Endothelial cell of umbilical vein (primary cell): ENCODE data around the gene CHID1. TPM values are rescaled to one million over a fixed set of nuclear protein-coding genes. Genes with fewer than 3 reads are reported as not detected.

Experiments used
- BruUV-seq: library from RNA; stranded (reverse); fragments of 400-500 nt; replicated peaks from 2 replicates; lab custom pipeline; 2021; lab: Mats Ljungman, UMichigan
- CTCF ChIA-PET: fragments of 300-600, 350-600 bp; sonication (Branson Sonifier 250); formaldehyde crosslinking; loops from one replicate; lab custom pipeline; 2021; ENCODE audit warnings: antibody characterized with exemption, inconsistent platforms; lab: Charles Lee
- POLR2A ChIA-PET: fragments of 300-600, 350-600 bp; sonication (Branson Sonifier 250); formaldehyde crosslinking; loops from one replicate; lab custom pipeline; 2021; ENCODE audit warnings: antibody characterized with exemption, inconsistent platforms; lab: Charles Lee
- DNase-seq: peaks from one replicate; pipeline ENCODE4 v3.0.0-alpha.2; 2011; ENCODE audit warnings: low read depth, low spot score
- FAIRE-seq: peaks from 2 replicates; lab custom pipeline; 2011; peaks lifted over from hg19 to GRCh38; lab: Jason Lieb, UNC
- H2AFZ ChIP-seq: 2 replicates; pipeline ENCODE4 v1.6.0; 2012; ENCODE audit warnings: low read depth, low read length, control low read depth, inconsistent platforms
- H3K27ac ChIP-seq: 2 replicates; pipeline ENCODE4 v1.5.1; 2011; ENCODE audit warnings: low read depth, mild to moderate bottlenecking, control low read depth, low read length, moderate library complexity; ENCODE audit not compliant: insufficient read depth
- H3K27me3 ChIP-seq, 2 experiments: 2 replicates each; pipeline versions ENCODE4 v1.6.0 to v1.6.1; 2011; ENCODE audit warnings: low read length in 2 of 2, mixed read lengths in 1 of 2; ENCODE audit not compliant: control insufficient read depth in 2 of 2, insufficient read depth in 2 of 2
- H3K36me3 ChIP-seq, 2 experiments: 2 replicates in 1 of 2; 3 replicates in 1 of 2; pipeline ENCODE4 v1.5.1; 2011; ENCODE audit warnings: low read length in 2 of 2, mild to moderate bottlenecking in 1 of 2, moderate library complexity in 1 of 2; ENCODE audit not compliant: control insufficient read depth in 2 of 2, insufficient read depth in 2 of 2; ENCODE audit errors: extremely low read depth in 1 of 2
- H3K4me1 ChIP-seq: 3 replicates; pipeline ENCODE4 v1.5.1; 2011; ENCODE audit warnings: mild to moderate bottlenecking, low read length; ENCODE audit not compliant: control insufficient read depth, insufficient read depth; ENCODE audit errors: extremely low read depth
- H3K4me2 ChIP-seq: 2 replicates; pipeline ENCODE4 v1.6.1; 2011; ENCODE audit warnings: low read length, control low read depth, mixed read lengths; ENCODE audit not compliant: insufficient read depth
- H3K4me3 ChIP-seq, 3 experiments: fragments of 200-600 bp in 1 of 3; sonication (generic), shearing (Covaris generic) in 1 of 3; replicated peaks in 1 of 3; 2 replicates each; pipeline ENCODE4 v1.5.1; 2011 to 2016; ENCODE audit warnings: control low read depth in 3 of 3, low read length in 3 of 3, mild to moderate bottlenecking in 2 of 3, inconsistent platforms in 1 of 3, low read depth in 1 of 3, moderate library complexity in 1 of 3; ENCODE audit not compliant: insufficient read depth in 1 of 3
- H3K79me2 ChIP-seq: 2 replicates; pipeline ENCODE4 v1.6.0; 2012; ENCODE audit warnings: low read length, inconsistent platforms; ENCODE audit not compliant: control insufficient read depth, insufficient read depth
- H3K9ac ChIP-seq: replicated peaks from 2 replicates; pipeline ENCODE3; 2011; ENCODE audit warnings: low read length, control low read depth; ENCODE audit not compliant: insufficient read depth; ENCODE audit errors: extremely low read depth
- H3K9me1 ChIP-seq: replicated peaks from 3 replicates; pipeline ENCODE4 v1.6.0; 2011; ENCODE audit warnings: mild to moderate bottlenecking, low read length; ENCODE audit not compliant: control insufficient read depth, insufficient read depth; ENCODE audit errors: extremely low read depth
- H3K9me3 ChIP-seq: replicated peaks from 2 replicates; pipeline ENCODE4 v1.5.1; 2012; ENCODE audit warnings: low read length, inconsistent platforms; ENCODE audit not compliant: control insufficient read depth, insufficient read depth
- H4K20me1 ChIP-seq: replicated peaks from 2 replicates; pipeline ENCODE3; 2011; ENCODE audit warnings: mild to moderate bottlenecking, low read length; ENCODE audit not compliant: control insufficient read depth, insufficient read depth; ENCODE audit errors: extremely low read depth
- EZH2 ChIP-seq: IDR thresholded peaks from 2 replicates; pipeline ENCODE4 v1.6.1; 2012; ENCODE audit warnings: borderline replicate concordance, low read depth, mild to moderate bottlenecking, moderate library complexity, low read length, inconsistent platforms; ENCODE audit not compliant: severe bottlenecking
- FOS ChIP-seq: IDR thresholded peaks from 2 replicates; pipeline ENCODE4 v1.6.1; 2011; ENCODE audit warnings: mild to moderate bottlenecking, low read length, moderate library complexity, borderline replicate concordance; ENCODE audit not compliant: insufficient read depth
- GATA2 ChIP-seq: IDR thresholded peaks from 2 replicates; pipeline ENCODE4 v1.7.0; 2011; ENCODE audit warnings: low read depth, mild to moderate bottlenecking, moderate library complexity, mixed read lengths, low read length; ENCODE audit not compliant: insufficient read length, insufficient read depth
- JUN ChIP-seq: IDR thresholded peaks from 2 replicates; pipeline ENCODE4 v1.6.1; 2011; ENCODE audit warnings: borderline replicate concordance, low read depth; ENCODE audit not compliant: insufficient read length, insufficient read depth
- MYC ChIP-seq: IDR thresholded peaks from one replicate; pipeline ENCODE4 v1.6.1; 2011; ENCODE audit warnings: mild to moderate bottlenecking, low read depth, low read length
- POLR2A ChIP-seq: IDR thresholded peaks from 2 replicates; pipeline ENCODE4 v1.6.1; 2012; ENCODE audit warnings: low read depth, mild to moderate bottlenecking, control low read depth, low read length
- POLR2AphosphoS5 ChIP-seq: IDR thresholded peaks from 2 replicates; pipeline ENCODE4 v1.6.1; 2012; ENCODE audit warnings: low read depth, mild to moderate bottlenecking, control low read depth, low read length, moderate library complexity; ENCODE audit not compliant: insufficient read depth
- dilution Hi-C: fragments of 300-500 bp; cut with MboI; formaldehyde crosslinking; loops from one replicate; pipeline ENCODE4 v1.15.0; 2019; ENCODE audit warnings: low sequenced_read_pairs; ENCODE audit not compliant: extremely low pct_ligation_motif_present
- intact Hi-C: fragments of 100-400 bp; cut with micrococcal nuclease; formaldehyde crosslinking; loops from one replicate; pipeline ENCODE4 v1.10.0; 2022
- polyA plus RNA-seq, 4 experiments: library from polyadenylated mRNA; depleted of rRNA in 3 of 4; stranded (reverse) in 3 of 4; unstranded in 1 of 4; fragments of >200 nt; gene quantifications; 2 replicates each; pipeline versions ENCODE4 v1.2.1 to v1.2.3, GENCODE V29; 2011 to 2012; ENCODE audit warnings: missing spikeins in 1 of 4
- total RNA-seq: library from RNA; stranded (reverse); gene quantifications from 2 replicates; pipeline ENCODE4 v1.2.3, GENCODE V29; 2021
- TF ChIP-seq, protein P1 (sequence below): IDR thresholded peaks from 2 replicates; pipeline ENCODE4 v1.6.1; 2011; ENCODE audit not compliant: insufficient read depth, insufficient read length
- TF ChIP-seq, protein P2 (sequence below), 2 donors: IDR thresholded peaks; 1 replicate in 1 of 2; 2 replicates in 1 of 2; pipeline ENCODE4 v1.5.1; 2011; ENCODE audit warnings: low read length in 2 of 2, mild to moderate bottlenecking in 2 of 2, moderate library complexity in 2 of 2, control low read depth in 1 of 2, inconsistent platforms in 1 of 2, low read depth in 1 of 2; ENCODE audit not compliant: insufficient read depth in 1 of 2; ENCODE audit errors: extremely low read depth in 1 of 2

CHID1 gene
- total and polyA plus RNA-seq, 2 donors (not counting 3 experiments of a cell fraction or from before 2014, with no cell fraction given), result 89.8 to 107 TPM

DNA sequence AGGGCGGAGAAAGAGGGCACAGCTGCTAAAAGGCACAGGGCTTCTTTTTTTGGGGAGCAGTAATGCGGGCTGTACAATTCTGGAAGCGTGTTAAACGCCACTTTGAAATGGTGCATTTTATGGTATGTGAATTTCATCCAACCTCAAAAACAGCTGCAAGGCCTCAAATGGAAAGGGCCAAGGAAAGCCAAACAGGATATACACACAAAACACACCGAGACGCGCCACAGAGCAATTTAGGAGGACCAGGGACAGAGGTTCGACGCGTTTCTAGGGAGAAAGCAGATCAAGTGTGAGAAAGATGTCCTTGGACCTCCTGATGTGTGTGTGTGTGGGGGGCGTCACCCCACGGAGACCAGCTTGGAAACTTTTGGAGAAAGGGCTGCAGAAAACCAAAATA, 36.9 kb downstream of the CHID1 start:
- Histone ChIP-seq H3K4me3 (no peak overlapping the region), H3K79me2 (no peaks in the 10 kb centered on the region), H3K9ac (no peak overlapping the region), H3K9me3 (no peaks in the 10 kb centered on the region), H3K36me3 (no peaks in the 10 kb centered on the region), H3K9me1 (no peaks in the 10 kb centered on the region), H3K27ac (no peak overlapping the region), H3K4me1 (no peaks in the 10 kb centered on the region), H4K20me1 (no peaks in the 10 kb centered on the region), H2AFZ (no peak overlapping the region), H3K27me3 (no peaks in the 10 kb centered on the region), H3K4me2 (no peak overlapping the region)
- TF ChIP-seq EZH2 (no peak), FOS (no peak), POLR2A (no peak), MYC (no peak), GATA2 (no peak), POLR2AphosphoS5 (no peak), JUN (no peak)
- TF ChIP-seq, protein P1, sequence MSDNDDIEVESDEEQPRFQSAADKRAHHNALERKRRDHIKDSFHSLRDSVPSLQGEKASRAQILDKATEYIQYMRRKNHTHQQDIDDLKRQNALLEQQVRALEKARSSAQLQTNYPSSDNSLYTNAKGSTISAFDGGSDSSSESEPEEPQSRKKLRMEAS, result no peak
- TF ChIP-seq, protein P2, sequence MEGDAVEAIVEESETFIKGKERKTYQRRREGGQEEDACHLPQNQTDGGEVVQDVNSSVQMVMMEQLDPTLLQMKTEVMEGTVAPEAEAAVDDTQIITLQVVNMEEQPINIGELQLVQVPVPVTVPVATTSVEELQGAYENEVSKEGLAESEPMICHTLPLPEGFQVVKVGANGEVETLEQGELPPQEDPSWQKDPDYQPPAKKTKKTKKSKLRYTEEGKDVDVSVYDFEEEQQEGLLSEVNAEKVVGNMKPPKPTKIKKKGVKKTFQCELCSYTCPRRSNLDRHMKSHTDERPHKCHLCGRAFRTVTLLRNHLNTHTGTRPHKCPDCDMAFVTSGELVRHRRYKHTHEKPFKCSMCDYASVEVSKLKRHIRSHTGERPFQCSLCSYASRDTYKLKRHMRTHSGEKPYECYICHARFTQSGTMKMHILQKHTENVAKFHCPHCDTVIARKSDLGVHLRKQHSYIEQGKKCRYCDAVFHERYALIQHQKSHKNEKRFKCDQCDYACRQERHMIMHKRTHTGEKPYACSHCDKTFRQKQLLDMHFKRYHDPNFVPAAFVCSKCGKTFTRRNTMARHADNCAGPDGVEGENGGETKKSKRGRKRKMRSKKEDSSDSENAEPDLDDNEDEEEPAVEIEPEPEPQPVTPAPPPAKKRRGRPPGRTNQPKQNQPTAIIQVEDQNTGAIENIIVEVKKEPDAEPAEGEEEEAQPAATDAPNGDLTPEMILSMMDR (IDR thresholded peaks at IDR 0.05; ENCODE audit: extremely low read depth in 1 of 2, insufficient read depth in 1 of 2, low read depth in 1 of 2, low read length in 2 of 2), result no peak
- ChIA-PET POLR2A (no interaction called here), CTCF (interaction anchor here (1.4 kb wide), 1 partner anchor 177 kb away, joined by 3 read pairs; no protein-coding TSS in a partner anchor)
- no TSS peak for BruUV-seq
- FAIRE-seq (no peak), DNase-seq (no peak)
- intact Hi-C loops (no loop called here), dilution Hi-C loops (no loop called here)
